GM19351 (cell line): ENCODE data around the gene SMIM12.

Experiments used
- ATAC-seq: cut with Tn5 transposase; IDR thresholded peaks from one replicate; pipeline ENCODE4 v1.9.1; 2021; ENCODE audit warnings: mild to moderate bottlenecking, moderate library complexity; ENCODE audit not compliant: unreplicated experiment

The SMIM12 gene

DNA sequence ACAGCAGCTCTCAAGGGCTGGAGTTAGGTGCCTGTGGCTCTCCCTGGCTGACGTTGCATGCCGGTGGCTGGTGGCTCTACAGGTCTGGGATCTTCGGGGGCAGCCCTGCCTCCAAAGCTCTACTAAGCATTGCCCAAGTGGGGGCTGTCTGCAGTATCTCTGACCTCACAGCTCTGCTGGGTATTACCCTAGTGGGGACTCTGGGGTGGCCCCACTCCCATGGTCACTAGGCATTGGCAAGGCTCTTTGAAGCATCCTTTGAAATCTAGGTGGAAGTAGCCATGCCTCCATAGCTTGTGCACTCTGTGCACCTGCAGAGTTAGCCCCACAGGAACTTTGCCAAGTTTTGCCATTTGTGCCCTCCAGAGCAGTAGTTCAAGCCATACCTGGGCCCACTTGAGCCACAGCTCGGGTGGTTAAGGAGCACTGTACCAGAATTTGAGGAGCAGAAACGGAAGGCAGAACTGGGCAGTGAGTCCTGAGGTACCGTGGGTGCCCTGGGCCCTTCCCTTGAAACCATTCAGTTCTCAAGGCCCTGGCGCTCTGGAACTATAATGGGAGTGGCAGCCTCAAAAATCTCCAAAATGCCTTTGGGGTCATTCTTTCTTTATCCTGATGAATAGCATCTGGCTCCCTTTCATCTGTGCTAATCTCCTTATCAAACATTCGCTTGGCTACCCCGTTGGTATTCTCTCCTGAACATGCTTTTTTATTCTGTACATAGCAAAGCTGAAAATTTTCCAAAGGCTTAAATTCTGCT lies 51.3 kb downstream of the SMIM12 start:
- no peak for ATAC-seq

DNA sequence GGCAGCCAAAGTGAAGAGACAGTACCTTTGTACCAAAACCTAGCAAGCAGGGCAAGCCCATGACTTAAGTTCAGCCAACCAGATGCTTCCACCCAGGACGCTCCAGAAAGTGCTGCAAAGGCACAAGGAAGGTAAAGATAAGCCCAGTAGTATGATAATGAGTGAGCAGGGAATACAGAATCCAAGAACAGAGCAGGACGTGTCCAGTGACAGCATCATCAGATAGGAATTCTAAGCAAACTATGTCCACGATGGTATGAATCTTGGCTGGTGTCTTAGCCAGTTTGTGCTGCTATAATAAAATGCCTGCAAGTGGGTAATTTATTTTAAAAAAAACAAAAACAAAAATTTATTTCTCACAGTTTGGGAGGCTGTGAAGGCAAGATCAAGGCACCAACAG lies 53.2 kb downstream of the SMIM12 start:
- no peak for ATAC-seq

DNA sequence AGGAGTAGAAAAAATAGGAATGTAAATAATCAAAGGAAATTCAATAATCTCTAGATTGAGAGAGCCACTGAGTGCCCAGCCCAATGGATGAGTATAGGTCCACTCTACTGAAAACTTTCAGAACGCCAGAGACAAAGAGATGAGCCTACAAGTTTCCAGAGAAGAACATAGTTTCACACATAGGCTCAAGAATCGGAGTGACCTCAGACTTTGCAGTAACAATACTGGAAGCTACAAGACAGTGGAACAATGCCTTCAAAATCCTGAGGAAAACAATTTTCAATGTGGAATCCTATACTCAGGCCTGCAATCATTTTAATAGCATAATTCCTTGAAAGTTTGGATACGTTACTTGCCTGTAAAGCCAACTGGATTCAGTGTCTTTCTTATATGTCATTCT lies 55.8 kb downstream of the SMIM12 start:
- ATAC-seq: no peak
